ENCODE data around the gene MORN4. TPM values are rescaled to one million over a fixed set of nuclear protein-coding genes. Genes with fewer than 3 reads are reported as not detected.
A peak's percentile ranks its signal among the peaks of the same experiment; 100 is the strongest.

Gene MORN4
- total RNA-seq, 1 experiment from 2014 or later, result 14.5 TPM

DNA sequence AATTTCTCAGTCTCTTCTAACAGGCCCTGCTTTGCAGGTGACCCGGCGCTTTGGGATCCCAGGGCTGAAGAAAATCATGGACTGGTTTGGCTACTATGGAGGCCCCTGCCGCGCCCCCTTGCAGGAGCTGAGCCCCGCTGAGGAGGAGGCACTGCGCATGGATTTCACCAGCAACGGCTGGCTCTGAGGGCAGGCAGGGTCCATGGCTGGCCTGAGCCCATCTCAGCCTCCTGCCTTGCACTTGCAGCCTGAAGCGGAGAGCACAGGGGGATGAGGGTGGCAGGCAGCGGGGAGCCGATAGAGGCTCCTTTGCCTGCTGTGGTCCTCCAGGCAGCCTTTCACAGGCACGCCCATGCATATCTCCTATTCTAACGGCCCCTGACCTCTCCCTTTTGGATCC is 21.8 kb downstream of the MORN4 start:
- CTCF ChIA-PET, result interaction anchor here (0.6 to 14.4 kb wide), 18 partner anchors 12 to 205 kb away, joined by 3 to 373 read pairs (median 8); partner anchors contain the start of gene ANKRD2
- no peaks in the 10 kb centered on the region for H3K9me3 Mint-ChIP-seq (ENCODE audit: unreplicated experiment)

DNA sequence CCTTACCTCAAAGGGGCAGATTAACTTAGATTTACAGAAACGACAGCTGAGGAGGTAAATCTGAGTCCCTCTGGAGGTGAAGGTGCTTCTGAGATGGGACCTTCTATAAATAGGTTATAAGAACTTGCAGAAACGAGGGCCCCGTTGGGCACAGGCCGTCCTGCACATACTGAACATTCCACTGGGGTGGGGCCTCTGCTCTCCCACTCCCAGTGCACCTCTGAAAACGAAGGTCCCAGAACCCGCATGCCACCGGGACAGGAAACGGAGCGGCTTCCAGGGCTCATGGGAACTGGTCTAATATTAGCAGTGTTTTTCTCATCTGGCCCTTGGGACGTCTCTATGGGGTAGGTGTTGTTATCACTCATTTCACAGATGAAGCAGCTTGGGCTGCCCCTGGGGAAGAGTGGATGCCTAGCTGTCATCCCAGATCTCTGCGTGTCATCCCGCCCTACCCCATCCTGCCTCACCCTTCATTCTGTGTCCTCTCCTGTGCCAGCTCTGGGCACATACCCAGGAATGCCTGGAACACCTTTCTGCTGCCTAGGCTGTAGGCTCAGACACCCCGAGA is 24.2 kb downstream of the MORN4 start:
- peak overlapping the region; percentile 58 for H3K4me3 Mint-ChIP-seq (ENCODE audit: unreplicated experiment)
- H3K36me3 Mint-ChIP-seq (ENCODE audit: insufficient read depth, unreplicated experiment), result peaks cover 5% of the 10 kb centered on the region
- no peaks in the 10 kb centered on the region for H3K9me3 Mint-ChIP-seq (ENCODE audit: unreplicated experiment)
- no TSS peak for BruUV-seq (replicated peaks)
- TF ChIP-seq, protein P1, sequence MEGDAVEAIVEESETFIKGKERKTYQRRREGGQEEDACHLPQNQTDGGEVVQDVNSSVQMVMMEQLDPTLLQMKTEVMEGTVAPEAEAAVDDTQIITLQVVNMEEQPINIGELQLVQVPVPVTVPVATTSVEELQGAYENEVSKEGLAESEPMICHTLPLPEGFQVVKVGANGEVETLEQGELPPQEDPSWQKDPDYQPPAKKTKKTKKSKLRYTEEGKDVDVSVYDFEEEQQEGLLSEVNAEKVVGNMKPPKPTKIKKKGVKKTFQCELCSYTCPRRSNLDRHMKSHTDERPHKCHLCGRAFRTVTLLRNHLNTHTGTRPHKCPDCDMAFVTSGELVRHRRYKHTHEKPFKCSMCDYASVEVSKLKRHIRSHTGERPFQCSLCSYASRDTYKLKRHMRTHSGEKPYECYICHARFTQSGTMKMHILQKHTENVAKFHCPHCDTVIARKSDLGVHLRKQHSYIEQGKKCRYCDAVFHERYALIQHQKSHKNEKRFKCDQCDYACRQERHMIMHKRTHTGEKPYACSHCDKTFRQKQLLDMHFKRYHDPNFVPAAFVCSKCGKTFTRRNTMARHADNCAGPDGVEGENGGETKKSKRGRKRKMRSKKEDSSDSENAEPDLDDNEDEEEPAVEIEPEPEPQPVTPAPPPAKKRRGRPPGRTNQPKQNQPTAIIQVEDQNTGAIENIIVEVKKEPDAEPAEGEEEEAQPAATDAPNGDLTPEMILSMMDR (IDR thresholded peaks at IDR 0.05; ENCODE audit: unreplicated experiment), result no peak
- intact Hi-C loops (cut with micrococcal nuclease), result no loop called here
- ChIA-PET POLR2A (interaction anchor here (0.7 to 8.1 kb wide), 29 partner anchors 10 to 276 kb away, joined by 3 to 184 read pairs (median 4); partner anchors contain the start of genes ANKRD2, AVPI1, HOGA1 and MORN4), CTCF (interaction anchor here (0.6 to 14.4 kb wide), 15 partner anchors 8 to 199 kb away, joined by 3 to 373 read pairs (median 4); partner anchors contain the start of genes ANKRD2, HOGA1 and UBTD1)
- H3K27ac Mint-ChIP-seq (ENCODE audit: low read depth, unreplicated experiment), result peak overlapping the region; percentile 92
- no peaks in the 10 kb centered on the region for H3K27me3 Mint-ChIP-seq (ENCODE audit: insufficient read depth, unreplicated experiment)
- H3K4me1 Mint-ChIP-seq (ENCODE audit: insufficient read depth, unreplicated experiment), result peaks cover 12% of the 10 kb centered on the region
- DNase-seq (ENCODE audit: unreplicated experiment), result peak; percentile 49

More for the DNA sequence above, 21.8 kb downstream of the MORN4 start:
- H3K4me1 Mint-ChIP-seq (ENCODE audit: insufficient read depth, unreplicated experiment), result peaks cover 12% of the 10 kb centered on the region
- no peak for DNase-seq (ENCODE audit: unreplicated experiment)
- no peak overlapping the region for H3K4me3 Mint-ChIP-seq (ENCODE audit: unreplicated experiment)
- no TSS peak for BruUV-seq (replicated peaks)
- intact Hi-C loops (cut with micrococcal nuclease), result no loop called here
- POLR2A ChIA-PET, result interaction anchor here (0.9 to 8.1 kb wide), 10 partner anchors 15 to 198 kb away, joined by 3 to 184 read pairs (median 6); partner anchors contain the start of genes ANKRD2 and AVPI1
- H3K27ac Mint-ChIP-seq (ENCODE audit: low read depth, unreplicated experiment), result peak overlapping the region; percentile 63
- H3K36me3 Mint-ChIP-seq (ENCODE audit: insufficient read depth, unreplicated experiment), result peaks cover 5% of the 10 kb centered on the region
- TF ChIP-seq, protein P1 (IDR thresholded peaks at IDR 0.05; ENCODE audit: unreplicated experiment), result no peak
- no peaks in the 10 kb centered on the region for H3K27me3 Mint-ChIP-seq (ENCODE audit: insufficient read depth, unreplicated experiment)

DNA sequence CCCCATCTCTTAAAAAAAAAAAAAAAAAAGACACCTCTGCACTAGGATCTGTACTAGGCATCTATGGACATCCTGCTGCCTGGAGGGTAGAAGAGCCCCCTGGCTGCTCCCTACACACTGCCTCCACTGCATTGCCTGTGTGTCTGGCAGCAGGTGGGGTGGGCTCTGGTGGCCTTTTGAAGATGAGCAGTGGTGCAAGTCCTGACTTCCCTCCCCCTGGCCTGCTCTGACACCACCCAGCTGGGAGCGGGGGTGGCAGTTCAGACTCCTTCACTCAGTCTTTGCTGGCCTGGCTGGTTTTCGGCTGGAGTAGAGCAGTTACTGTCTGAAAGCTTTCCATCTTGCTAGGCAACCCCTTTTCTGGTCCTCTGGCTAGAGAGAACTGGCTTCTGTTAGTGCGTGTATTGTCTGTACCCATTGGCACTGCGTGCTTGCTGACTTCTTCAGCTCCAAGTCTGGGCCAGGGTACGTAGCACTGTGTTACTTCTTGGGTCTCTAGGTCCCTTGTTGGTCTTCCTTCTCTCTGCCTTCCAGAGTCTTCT is 26.1 kb downstream of the MORN4 start:
- Mint-ChIP-seq H3K4me3 (ENCODE audit: unreplicated experiment) (no peak overlapping the region), H3K4me1 (ENCODE audit: insufficient read depth, unreplicated experiment) (peaks cover 18% of the 10 kb centered on the region), H3K27ac (ENCODE audit: low read depth, unreplicated experiment) (peak overlapping the region; percentile 63), H3K36me3 (ENCODE audit: insufficient read depth, unreplicated experiment) (peaks cover 7% of the 10 kb centered on the region), H3K27me3 (ENCODE audit: insufficient read depth, unreplicated experiment) (no peaks in the 10 kb centered on the region), H3K9me3 (ENCODE audit: unreplicated experiment) (no peaks in the 10 kb centered on the region)
- no peak for DNase-seq (ENCODE audit: unreplicated experiment)
- ChIA-PET CTCF (interaction anchor here (0.6 to 14.4 kb wide), 8 partner anchors 9 to 150 kb away, joined by 3 to 373 read pairs (median 4); partner anchors contain the start of gene ANKRD2), POLR2A (interaction anchor here (1.0 to 8.1 kb wide), 8 partner anchors 8 to 130 kb away, joined by 3 to 184 read pairs (median 8); partner anchors contain the start of genes ANKRD2, AVPI1, HOGA1 and PI4K2A)
- intact Hi-C loops (cut with micrococcal nuclease), result no loop called here
- no TSS peak for BruUV-seq (replicated peaks)
- TF ChIP-seq, protein P1 (IDR thresholded peaks at IDR 0.05; ENCODE audit: unreplicated experiment), result no peak
